ENCODE results near the gene RASL12.

RASL12 gene

GRCh38 chr15:65060641-65061397 lies 7.0 kb downstream of the RASL12 start:
- TF ChIP-seq CTCF (IDR thresholded peaks at IDR 0.05; ENCODE audit: poor library complexity, severe bottlenecking) = no peak
- H3K4me1 ChIP-seq (ENCODE audit: insufficient read depth, poor library complexity, severe bottlenecking) = no peaks in the 10 kb centered on the region
- no peak overlapping the region for H3K27ac ChIP-seq (ENCODE audit: poor library complexity, severe bottlenecking)
- no peak overlapping the region for H3K4me3 ChIP-seq (ENCODE audit: severe bottlenecking)
- ATAC-seq (ENCODE audit: low read depth) = no peak
- H3K27me3 ChIP-seq (ENCODE audit: insufficient read depth, poor library complexity, severe bottlenecking) = peaks cover 4% of the 10 kb centered on the region
- H3K36me3 ChIP-seq (ENCODE audit: low read depth) = no peaks in the 10 kb centered on the region
- no peak for DNase-seq (ENCODE audit: low spot score)
- no peaks in the 10 kb centered on the region for H3K9me3 ChIP-seq (ENCODE audit: severe bottlenecking)

GRCh38 chr15:65059931-65060596 lies 7.7 kb downstream of the RASL12 start:
- Histone ChIP-seq H3K36me3 (ENCODE audit: low read depth) (no peaks in the 10 kb centered on the region), H3K27me3 (ENCODE audit: insufficient read depth, poor library complexity, severe bottlenecking) (no peaks in the 10 kb centered on the region), H3K27ac (ENCODE audit: poor library complexity, severe bottlenecking) (no peak overlapping the region), H3K4me3 (ENCODE audit: severe bottlenecking) (no peak overlapping the region), H3K4me1 (ENCODE audit: insufficient read depth, poor library complexity, severe bottlenecking) (no peaks in the 10 kb centered on the region), H3K9me3 (ENCODE audit: severe bottlenecking) (no peaks in the 10 kb centered on the region)
- DNase-seq (ENCODE audit: low spot score) (no peak), ATAC-seq (ENCODE audit: low read depth) (no peak)
- TF ChIP-seq CTCF (IDR thresholded peaks at IDR 0.05; ENCODE audit: poor library complexity, severe bottlenecking) = no peak

GRCh38 chr15:65059369-65059750 lies 8.4 kb downstream of the RASL12 start:
- no peak for ATAC-seq (ENCODE audit: low read depth)
- H3K27ac ChIP-seq (ENCODE audit: poor library complexity, severe bottlenecking) = no peak overlapping the region

GRCh38 chr15:65058394-65059368 lies 9.1 kb downstream of the RASL12 start:
- Histone ChIP-seq H3K4me1 (ENCODE audit: insufficient read depth, poor library complexity, severe bottlenecking) (no peaks in the 10 kb centered on the region), H3K27ac (ENCODE audit: poor library complexity, severe bottlenecking) (no peak overlapping the region), H3K27me3 (ENCODE audit: insufficient read depth, poor library complexity, severe bottlenecking) (no peaks in the 10 kb centered on the region), H3K9me3 (ENCODE audit: severe bottlenecking) (no peaks in the 10 kb centered on the region), H3K36me3 (ENCODE audit: low read depth) (no peaks in the 10 kb centered on the region), H3K4me3 (ENCODE audit: severe bottlenecking) (no peak overlapping the region)
- DNase-seq (ENCODE audit: low spot score) (no peak), ATAC-seq (ENCODE audit: low read depth) (no peak)
- TF ChIP-seq CTCF (IDR thresholded peaks at IDR 0.05; ENCODE audit: poor library complexity, severe bottlenecking) = no peak

More at GRCh38 chr15:65059369-65059750, 8.4 kb downstream of the RASL12 start:
- TF ChIP-seq CTCF (IDR thresholded peaks at IDR 0.05; ENCODE audit: poor library complexity, severe bottlenecking) = no peak
- Histone ChIP-seq H3K36me3 (ENCODE audit: low read depth) (no peaks in the 10 kb centered on the region), H3K27me3 (ENCODE audit: insufficient read depth, poor library complexity, severe bottlenecking) (no peaks in the 10 kb centered on the region), H3K9me3 (ENCODE audit: severe bottlenecking) (no peaks in the 10 kb centered on the region), H3K4me3 (ENCODE audit: severe bottlenecking) (no peak overlapping the region), H3K4me1 (ENCODE audit: insufficient read depth, poor library complexity, severe bottlenecking) (no peaks in the 10 kb centered on the region)
- DNase-seq (ENCODE audit: low spot score) = no peak
